Measurements from ENCODE around the gene CHRM1.

The CHRM1 gene

GRCh38 chr11:62898027-62898426 lies 23.1 kb downstream of the CHRM1 start:
- no peak for DNase-seq (ENCODE audit: low read depth)
- TF ChIP-seq CTCF (conservative IDR thresholded peaks at IDR 0.05; ENCODE audit: low read length) = no peak
- no peak overlapping the region for H3K4me3 ChIP-seq (ENCODE audit: low read length)

- TF ChIP-seq CTCF (conservative IDR thresholded peaks at IDR 0.05; ENCODE audit: low read length) = no peak
- no peak for DNase-seq (ENCODE audit: low read depth)
- H3K4me3 ChIP-seq (ENCODE audit: low read length) = no peak overlapping the region
Observed at GRCh38 chr11:62897311-62897710, 23.9 kb downstream of the CHRM1 start.

GRCh38 chr11:62896049-62896448 lies 25.1 kb downstream of the CHRM1 start:
- TF ChIP-seq CTCF (conservative IDR thresholded peaks at IDR 0.05; ENCODE audit: low read length) = no peak
- DNase-seq (ENCODE audit: low read depth) = no peak
- H3K4me3 ChIP-seq (ENCODE audit: low read length) = no peak overlapping the region

GRCh38 chr11:62895501-62895900 lies 25.7 kb downstream of the CHRM1 start:
- no peak for DNase-seq (ENCODE audit: low read depth)
- no peak for TF ChIP-seq CTCF (conservative IDR thresholded peaks at IDR 0.05; ENCODE audit: low read length)
- H3K4me3 ChIP-seq (ENCODE audit: low read length) = no peak overlapping the region

GRCh38 chr11:62892077-62892922 lies 28.9 kb downstream of the CHRM1 start:
- H3K4me3 ChIP-seq (ENCODE audit: low read length) = no peak overlapping the region
- no peak for TF ChIP-seq CTCF (conservative IDR thresholded peaks at IDR 0.05; ENCODE audit: low read length)
- no peak for DNase-seq (ENCODE audit: low read depth)

GRCh38 chr11:62889484-62890437 lies 31.4 kb downstream of the CHRM1 start:
- no peak overlapping the region for H3K4me3 ChIP-seq (ENCODE audit: low read length)
- DNase-seq (ENCODE audit: low read depth) = peak; percentile 47
- no peak for TF ChIP-seq CTCF (conservative IDR thresholded peaks at IDR 0.05; ENCODE audit: low read length)
